PC-3 (cell line): Measurements from ENCODE around the gene RARRES2. TPM values are rescaled to one million over a fixed set of nuclear protein-coding genes. Genes with fewer than 3 reads are reported as not detected.

Source experiments
- ATAC-seq: fragments of 200-7000 bp; cut with Tn5 transposase; 2 replicates; pipeline ENCODE4 v1.9.1; 2020; ENCODE audit warnings: mild to moderate bottlenecking, moderate library complexity
- BruUV-seq: library from RNA; stranded (reverse); fragments of 400-500 nt; replicated peaks from 2 replicates; lab custom pipeline; 2021; lab: Mats Ljungman, UMichigan
- CTCF ChIA-PET: fragments of 300-600 bp; sonication (Branson Sonifier 250); formaldehyde crosslinking; loops from one replicate; lab custom pipeline; 2022; ENCODE audit warnings: antibody characterized with exemption; lab: Charles Lee
- POLR2A ChIA-PET: fragments of 300-600 bp; sonication (Branson Sonifier 250); formaldehyde crosslinking; loops from one replicate; lab custom pipeline; 2022; ENCODE audit warnings: antibody characterized with exemption; ENCODE audit not compliant: unreplicated experiment; lab: Charles Lee
- DNase-seq: peaks from one replicate; pipeline ENCODE4 v3.0.0-alpha.2; 2015
- H2AFZ ChIP-seq: fragments of 300-600 bp; sonication (generic); 2 replicates; pipeline ENCODE4 v1.6.0; 2016; ENCODE audit warnings: antibody characterized with exemption, low read length
- H3F3A ChIP-seq: fragments of 300-600 bp; sonication (generic); one replicate; pipeline ENCODE4 v1.6.0; 2017; ENCODE audit warnings: antibody characterized with exemption, low read length, control low read depth, mild to moderate bottlenecking; ENCODE audit not compliant: unreplicated experiment
- H3K27ac ChIP-seq: fragments of 300-600 bp; sonication (generic); 2 replicates; pipeline ENCODE4 v1.5.1; 2016; ENCODE audit warnings: mild to moderate bottlenecking, low read length
- H3K27me3 ChIP-seq: fragments of 300-600 bp; sonication (generic); 2 replicates; pipeline ENCODE4 v1.6.1; 2016; ENCODE audit warnings: low read length, mixed read lengths
- H3K36me3 ChIP-seq: fragments of 300-600 bp; sonication (generic); 2 replicates; pipeline ENCODE4 v1.6.1; 2016; ENCODE audit warnings: low read depth, mixed run types, low read length, mixed read lengths
- H3K4me1 ChIP-seq: fragments of 300-600 bp; sonication (generic); 2 replicates; pipeline ENCODE4 v1.5.1; 2016; ENCODE audit warnings: low read length; ENCODE audit not compliant: insufficient read depth
- H3K4me2 ChIP-seq: fragments of 300-600 bp; sonication (generic); 2 replicates; pipeline ENCODE4 v1.6.0; 2016; ENCODE audit warnings: low read length
- H3K4me3 ChIP-seq: fragments of 300-600 bp; sonication (generic); 2 replicates; pipeline ENCODE4 v1.5.1; 2016; ENCODE audit warnings: mild to moderate bottlenecking, low read length, mixed read lengths
- H3K79me2 ChIP-seq: fragments of 300-600 bp; sonication (generic); 2 replicates; pipeline ENCODE4 v1.6.1; 2017; ENCODE audit warnings: low read length, mixed read lengths
- H3K9ac ChIP-seq: fragments of 300-600 bp; sonication (generic); 2 replicates; pipeline ENCODE4 v1.6.0; 2016; ENCODE audit warnings: mild to moderate bottlenecking, low read length
- H3K9me2 ChIP-seq: fragments of 300-600 bp; sonication (generic); replicated peaks from 2 replicates; pipeline ENCODE4 v1.6.1; 2016; ENCODE audit warnings: mixed run types, low read length, mixed read lengths
- H3K9me3 ChIP-seq: fragments of 300-600 bp; sonication (generic); 2 replicates; pipeline ENCODE4 v1.6.1; 2016; ENCODE audit warnings: low read length, mixed read lengths
- H4K20me1 ChIP-seq: fragments of 300-600 bp; sonication (generic); 2 replicates; pipeline ENCODE4 v1.6.1; 2016; ENCODE audit warnings: low read length, mixed read lengths
- EZH2 ChIP-seq: fragments of 300-600 bp; sonication (generic); IDR thresholded peaks from one replicate; pipeline ENCODE4 v1.6.1; 2017; ENCODE audit warnings: antibody characterized with exemption, mild to moderate bottlenecking, low read length; ENCODE audit not compliant: unreplicated experiment
- EZH2phosphoT487 ChIP-seq: fragments of 300-600 bp; sonication (generic); IDR thresholded peaks from 2 replicates; pipeline ENCODE4 v1.6.1; 2018; ENCODE audit warnings: mild to moderate bottlenecking, antibody characterized with exemption, low read length, borderline replicate concordance
- intact Hi-C: fragments of 100-400 bp; cut with micrococcal nuclease; formaldehyde crosslinking; loops from 2 replicates; pipeline ENCODE4 v1.9.0; 2023
- total RNA-seq: library from RNA; depleted of rRNA; stranded (reverse); fragments of >200 nt; gene quantifications from 2 replicates; pipeline ENCODE4 v1.2.3, GENCODE V29; 2014
- TF ChIP-seq, protein P1 (sequence below): fragments of 300-600 bp; sonication (generic); conservative IDR thresholded peaks from 2 replicates; pipeline ENCODE4 v1.5.1; 2017; ENCODE audit warnings: antibody characterized with exemption, low read depth, mild to moderate bottlenecking, low read length

RARRES2 gene
- total RNA-seq, 1 experiment from 2014 or later: 1.6 TPM

DNA sequence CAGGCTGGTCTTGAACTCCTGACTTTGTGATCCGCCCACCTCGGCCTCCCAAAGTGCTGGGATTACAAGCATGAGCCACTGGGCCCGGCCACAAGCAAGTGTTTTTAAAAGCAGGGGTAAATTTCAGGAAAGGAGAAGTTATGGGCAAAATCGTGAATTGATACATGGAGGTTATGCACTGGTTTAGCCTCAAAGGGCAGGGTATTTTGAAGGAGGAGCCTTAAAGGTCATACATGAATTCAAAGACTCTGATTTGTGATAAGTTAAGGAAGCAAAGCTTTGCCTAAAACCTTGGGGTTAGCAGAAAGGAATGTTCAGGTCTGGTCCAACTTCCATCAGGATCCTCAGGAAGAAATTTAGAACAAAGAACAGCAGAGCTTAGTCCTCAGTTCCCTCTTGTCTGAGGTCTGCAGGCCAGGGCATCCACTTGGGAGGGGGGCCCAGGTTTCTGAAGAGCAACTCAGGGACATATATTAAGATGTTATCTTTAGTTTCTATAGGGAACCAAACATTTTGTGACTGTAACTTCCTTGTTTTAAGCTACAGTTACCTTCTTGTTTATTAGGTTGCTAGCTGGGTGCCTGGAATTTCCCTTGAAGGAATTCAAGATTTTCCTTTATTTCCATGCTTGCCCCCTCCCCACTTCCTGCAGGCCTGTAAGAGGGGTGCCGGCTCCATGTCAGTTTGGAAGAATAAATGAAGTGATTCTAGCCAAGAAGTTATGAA, 24.4 kb upstream of the RARRES2 start:
- no peaks in the 10 kb centered on the region for H3K9me3 ChIP-seq
- no peak overlapping the region for H3K9ac ChIP-seq
- no peaks in the 10 kb centered on the region for H3K36me3 ChIP-seq
- H3K27me3 ChIP-seq: no peaks in the 10 kb centered on the region
- H3K9me2 ChIP-seq: no peaks in the 10 kb centered on the region
- BruUV-seq: no TSS peak
- DNase-seq: no peak
- no peak overlapping the region for H3K4me2 ChIP-seq
- no peak overlapping the region for H2AFZ ChIP-seq
- no peak overlapping the region for H3K27ac ChIP-seq
- ATAC-seq: no peak
- CTCF ChIA-PET: no interaction called here
- H3K79me2 ChIP-seq: peaks cover 22% of the 10 kb centered on the region
- H4K20me1 ChIP-seq: 0 out of 2 replicates have a peak, but pooled peaks cover 11% of the 10 kb centered on the region
- peaks cover 31% of the 10 kb centered on the region for H3K4me1 ChIP-seq
- intact Hi-C loops: no loop called here
- no peaks in the 10 kb centered on the region for H3F3A ChIP-seq
- H3K4me3 ChIP-seq: no peak overlapping the region
- TF ChIP-seq, protein P1, sequence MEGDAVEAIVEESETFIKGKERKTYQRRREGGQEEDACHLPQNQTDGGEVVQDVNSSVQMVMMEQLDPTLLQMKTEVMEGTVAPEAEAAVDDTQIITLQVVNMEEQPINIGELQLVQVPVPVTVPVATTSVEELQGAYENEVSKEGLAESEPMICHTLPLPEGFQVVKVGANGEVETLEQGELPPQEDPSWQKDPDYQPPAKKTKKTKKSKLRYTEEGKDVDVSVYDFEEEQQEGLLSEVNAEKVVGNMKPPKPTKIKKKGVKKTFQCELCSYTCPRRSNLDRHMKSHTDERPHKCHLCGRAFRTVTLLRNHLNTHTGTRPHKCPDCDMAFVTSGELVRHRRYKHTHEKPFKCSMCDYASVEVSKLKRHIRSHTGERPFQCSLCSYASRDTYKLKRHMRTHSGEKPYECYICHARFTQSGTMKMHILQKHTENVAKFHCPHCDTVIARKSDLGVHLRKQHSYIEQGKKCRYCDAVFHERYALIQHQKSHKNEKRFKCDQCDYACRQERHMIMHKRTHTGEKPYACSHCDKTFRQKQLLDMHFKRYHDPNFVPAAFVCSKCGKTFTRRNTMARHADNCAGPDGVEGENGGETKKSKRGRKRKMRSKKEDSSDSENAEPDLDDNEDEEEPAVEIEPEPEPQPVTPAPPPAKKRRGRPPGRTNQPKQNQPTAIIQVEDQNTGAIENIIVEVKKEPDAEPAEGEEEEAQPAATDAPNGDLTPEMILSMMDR: no peak
- no peak for TF ChIP-seq EZH2
- TF ChIP-seq EZH2phosphoT487: no peak
- POLR2A ChIA-PET: no interaction called here

DNA sequence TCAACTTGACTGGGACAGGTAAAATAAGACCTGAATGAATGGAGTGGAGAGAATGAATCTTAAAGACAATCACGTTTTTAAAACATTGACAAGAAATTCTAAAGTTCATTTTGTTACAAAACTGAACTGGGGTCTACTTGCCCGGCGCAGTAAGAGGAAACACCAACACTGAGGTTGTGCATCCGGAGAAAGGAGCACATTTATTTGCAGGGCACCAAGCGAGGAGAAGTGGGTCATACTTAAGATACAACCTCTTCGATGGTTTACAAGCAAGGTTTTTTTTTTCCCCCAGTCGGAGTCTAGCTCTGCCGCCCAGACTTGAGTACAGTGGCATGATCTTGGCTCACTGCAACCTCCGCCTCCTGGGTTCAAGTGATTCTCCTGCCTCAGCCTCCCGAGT, 23.8 kb upstream of the RARRES2 start:
- Histone ChIP-seq H3K27ac (no peak overlapping the region), H3F3A (no peaks in the 10 kb centered on the region), H3K4me2 (no peak overlapping the region), H3K9ac (no peak overlapping the region), H2AFZ (no peak overlapping the region), H3K9me3 (no peaks in the 10 kb centered on the region), H3K27me3 (no peaks in the 10 kb centered on the region), H3K36me3 (no peaks in the 10 kb centered on the region), H3K9me2 (no peaks in the 10 kb centered on the region), H4K20me1 (0 out of 2 replicates have a peak, but pooled peaks cover 6% of the 10 kb centered on the region), H3K4me1 (peaks cover 24% of the 10 kb centered on the region), H3K79me2 (peaks cover 16% of the 10 kb centered on the region), H3K4me3 (no peak overlapping the region)
- TF ChIP-seq, protein P1: no peak
- TF ChIP-seq EZH2phosphoT487 (no peak), EZH2 (no peak)
- BruUV-seq: no TSS peak
- no peak for ATAC-seq
- DNase-seq: no peak
- ChIA-PET POLR2A (no interaction called here), CTCF (no interaction called here)
- intact Hi-C loops: no loop called here

DNA sequence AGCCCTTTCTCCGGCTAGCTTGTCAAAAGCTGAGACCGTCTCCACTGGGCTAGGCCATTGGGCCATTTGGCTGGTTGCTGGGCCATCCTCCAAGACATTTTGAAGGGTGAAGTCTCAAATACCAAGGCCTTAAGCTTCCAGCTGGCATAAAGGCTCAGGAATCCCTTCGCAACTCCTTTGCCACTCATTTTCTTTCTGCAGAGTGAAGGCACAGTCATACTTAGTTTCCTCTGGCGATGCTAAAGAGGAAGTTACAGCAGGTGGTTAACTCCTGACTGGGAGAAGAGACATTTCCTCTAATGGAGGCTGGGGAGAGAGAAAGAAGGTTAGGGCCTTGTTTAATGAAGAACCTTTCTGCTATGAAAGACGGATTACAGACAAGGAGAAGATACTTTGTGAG, 22.4 kb upstream of the RARRES2 start:
- POLR2A ChIA-PET: no interaction called here
- no peaks in the 10 kb centered on the region for H3K36me3 ChIP-seq

More for the DNA sequence above, 22.4 kb upstream of the RARRES2 start:
- no peak overlapping the region for H3K27ac ChIP-seq
- H4K20me1 ChIP-seq: no peaks in the 10 kb centered on the region
- no TSS peak for BruUV-seq
- H3K27me3 ChIP-seq: no peaks in the 10 kb centered on the region
- no peaks in the 10 kb centered on the region for H3F3A ChIP-seq
- no peak overlapping the region for H3K4me2 ChIP-seq
- no peak for ATAC-seq
- no peak overlapping the region for H3K9ac ChIP-seq
- H3K9me2 ChIP-seq: no peaks in the 10 kb centered on the region
- no peaks in the 10 kb centered on the region for H3K9me3 ChIP-seq
- no peak for DNase-seq
- peaks cover 3% of the 10 kb centered on the region for H3K79me2 ChIP-seq
- CTCF ChIA-PET: no interaction called here
- H3K4me1 ChIP-seq: peaks cover 17% of the 10 kb centered on the region
- intact Hi-C loops: no loop called here
- no peak overlapping the region for H2AFZ ChIP-seq
- no peak overlapping the region for H3K4me3 ChIP-seq
- no peak for TF ChIP-seq EZH2
- TF ChIP-seq, protein P1: no peak
- TF ChIP-seq EZH2phosphoT487: no peak
